HCT116 (cell line): Measurements from ENCODE around the gene MFSD8. TPM values are rescaled to one million over a fixed set of nuclear protein-coding genes. Genes with fewer than 3 reads are reported as not detected.

ENCODE experiments used
- ATAC-seq: fragments of 200-7000 bp; cut with Tn5 transposase; 2 replicates; pipeline ENCODE4 v1.9.1; 2020; ENCODE audit warnings: mild to moderate bottlenecking, moderate library complexity
- BruUV-seq: library from RNA; stranded (reverse); fragments of 400-500 nt; replicated peaks from 2 replicates; lab custom pipeline; 2021; lab: Mats Ljungman, UMichigan
- CTCF ChIA-PET: fragments of 300-600 bp; sonication (Branson Sonifier 250); formaldehyde crosslinking; loops from one replicate; lab custom pipeline; 2021; ENCODE audit warnings: antibody characterized with exemption; lab: Charles Lee
- POLR2A ChIA-PET: fragments of 300-600, 350-600 bp; sonication (Branson Sonifier 250); formaldehyde crosslinking; loops from one replicate; lab custom pipeline; 2021; ENCODE audit warnings: antibody characterized with exemption; lab: Charles Lee
- RAD21 ChIA-PET, 2 experiments: fragments of 300-600 bp; sonication (Branson Sonifier 250); formaldehyde crosslinking; loops; one replicate each; lab custom pipeline; 2023; ENCODE audit warnings: low total read pairs in 2 of 2; ENCODE audit not compliant: uncharacterized antibody in 2 of 2, unreplicated experiment in 2 of 2, low non-redundant PET in 1 of 2; lab: Charles Lee
- DNase-seq: peaks from one replicate; pipeline ENCODE4 v3.0.0-alpha.2; 2010; ENCODE audit warnings: low read depth, low spot score
- H2AFZ ChIP-seq: fragments of 200-600 bp; shearing (Covaris generic), sonication (generic); 2 replicates; pipeline ENCODE4 v1.6.1; 2017; ENCODE audit warnings: low read depth, mixed run types, mixed read lengths, antibody characterized with exemption, low read length; ENCODE audit not compliant: poor library complexity, severe bottlenecking
- H3K27ac ChIP-seq: 2 replicates; pipeline ENCODE4 v1.5.1; 2012; ENCODE audit warnings: low read depth, low read length
- H3K27me3 ChIP-seq: fragments of 200-600 bp; sonication (generic); 2 replicates; pipeline ENCODE4 v1.6.1; 2016; ENCODE audit warnings: mixed run types, low read length, mixed read lengths; ENCODE audit not compliant: insufficient read depth
- H3K36me3 ChIP-seq, 2 experiments: fragments of 200-500 bp in 1 of 2; fragments of 200-600 bp in 1 of 2; sonication (Bioruptor generic) in 1 of 2; sonication (generic) in 1 of 2; 2 replicates each; pipeline versions ENCODE4 v1.5.1 to v1.6.1; 2014 to 2016; ENCODE audit warnings: low read length in 2 of 2, inconsistent platforms in 1 of 2, mixed read lengths in 1 of 2, mixed run types in 1 of 2; ENCODE audit not compliant: insufficient read depth in 2 of 2, control insufficient read depth in 1 of 2
- H3K4me1 ChIP-seq, 2 experiments: fragments of 200-600 bp in 1 of 2; sonication (generic) in 1 of 2; 2 replicates each; pipeline versions ENCODE4 v1.5.1 to v1.6.1; 2012 to 2017; ENCODE audit warnings: low read length in 2 of 2, inconsistent platforms in 1 of 2, mild to moderate bottlenecking in 1 of 2, mixed read lengths in 1 of 2, mixed run types in 1 of 2, moderate library complexity in 1 of 2; ENCODE audit not compliant: insufficient read depth in 2 of 2, control insufficient read depth in 1 of 2
- H3K4me2 ChIP-seq: fragments of 200-600 bp; sonication (generic); 2 replicates; pipeline ENCODE4 v1.6.1; 2017; ENCODE audit warnings: mixed run types, low read length, mixed read lengths
- H3K4me3 ChIP-seq, 2 experiments: fragments of 200-600 bp in 1 of 2; sonication (generic) in 1 of 2; replicated peaks in 1 of 2; 2 replicates each; pipeline ENCODE4 v1.5.1; 2011 to 2016; ENCODE audit warnings: low read length in 2 of 2, control low read depth in 1 of 2, low read depth in 1 of 2, mild to moderate bottlenecking in 1 of 2, mixed read lengths in 1 of 2, mixed run types in 1 of 2
- H3K79me2 ChIP-seq: fragments of 200-600 bp; sonication (generic); 2 replicates; pipeline ENCODE4 v1.6.1; 2017; ENCODE audit warnings: mild to moderate bottlenecking, mixed run types, low read length, moderate library complexity, mixed read lengths; ENCODE audit not compliant: insufficient read depth
- H3K9ac ChIP-seq: fragments of 200-600 bp; sonication (generic); 2 replicates; pipeline ENCODE4 v1.6.1; 2016; ENCODE audit warnings: low read length, mixed read lengths
- H3K9me2 ChIP-seq: fragments of 200-600 bp; sonication (generic), shearing (Covaris generic); 2 replicates; pipeline ENCODE4 v1.6.1; 2017; ENCODE audit warnings: mixed run types, mild to moderate bottlenecking, moderate library complexity; ENCODE audit not compliant: insufficient read depth
- H3K9me3 ChIP-seq, 2 experiments: fragments of 200-500 bp in 1 of 2; fragments of 200-600 bp in 1 of 2; sonication (Bioruptor generic) in 1 of 2; sonication (generic) in 1 of 2; 2 replicates each; pipeline ENCODE4 v1.6.1; 2014 to 2017; ENCODE audit warnings: low read length in 2 of 2, mixed read lengths in 2 of 2, inconsistent platforms in 1 of 2, low read depth in 1 of 2, mild to moderate bottlenecking in 1 of 2, mixed run types in 1 of 2, moderate library complexity in 1 of 2; ENCODE audit not compliant: control insufficient read depth in 1 of 2, insufficient read depth in 1 of 2
- H4K20me1 ChIP-seq: fragments of 200-600 bp; sonication (generic), shearing (Covaris generic); 2 replicates; pipeline ENCODE4 v1.6.1; 2017; ENCODE audit warnings: mixed run types, mild to moderate bottlenecking, moderate library complexity; ENCODE audit not compliant: insufficient read depth
- CEBPB ChIP-seq: IDR thresholded peaks from 2 replicates; pipeline ENCODE4 v1.6.1; 2012; ENCODE audit warnings: low read depth
- CTCF ChIP-seq, 3 experiments: fragments of 200-600 bp in 1 of 3; sonication (generic) in 1 of 3; IDR thresholded peaks in 2 of 3; conservative IDR thresholded peaks in 1 of 3; 2 replicates each; pipeline ENCODE4 v1.5.1; 2012 to 2017; ENCODE audit warnings: low read depth in 2 of 3, low read length in 2 of 3, antibody characterized with exemption in 1 of 3, borderline replicate concordance in 1 of 3, control low read depth in 1 of 3, mild to moderate bottlenecking in 1 of 3, mixed read lengths in 1 of 3, mixed run types in 1 of 3, moderate library complexity in 1 of 3; ENCODE audit not compliant: insufficient read depth in 1 of 3
- ELF1 ChIP-seq: IDR thresholded peaks from 2 replicates; pipeline ENCODE4 v1.6.1; 2012; ENCODE audit warnings: low read depth, borderline replicate concordance
- EZH2 ChIP-seq: fragments of 200-600 bp; sonication (generic); IDR thresholded peaks from 2 replicates; pipeline ENCODE4 v1.6.1; 2017; ENCODE audit warnings: antibody characterized with exemption, mixed run types
- EZH2phosphoT487 ChIP-seq: fragments of 200-600 bp; IDR thresholded peaks from 2 replicates; pipeline ENCODE4 v1.6.1; 2018; ENCODE audit warnings: antibody characterized with exemption, borderline replicate concordance
- JUND ChIP-seq: IDR thresholded peaks from 2 replicates; pipeline ENCODE4 v1.6.1; 2012
- MAX ChIP-seq: IDR thresholded peaks from 2 replicates; pipeline ENCODE4 v1.6.1; 2012
- POLR2A ChIP-seq: IDR thresholded peaks from 2 replicates; pipeline ENCODE4 v1.7.0; 2011; ENCODE audit warnings: borderline replicate concordance; ENCODE audit not compliant: insufficient read depth, insufficient read length; ENCODE audit errors: extremely low read depth
- POLR2AphosphoS5 ChIP-seq: IDR thresholded peaks from 2 replicates; pipeline ENCODE4 v1.6.1; 2011; ENCODE audit warnings: mild to moderate bottlenecking, low read depth, low read length, moderate library complexity
- RAD21 ChIP-seq: IDR thresholded peaks from 2 replicates; pipeline ENCODE4 v1.6.1; 2012; ENCODE audit warnings: low read depth, mild to moderate bottlenecking
- SP1 ChIP-seq: IDR thresholded peaks from 2 replicates; pipeline ENCODE4 v1.6.1; 2012; ENCODE audit warnings: low read depth
- SRF ChIP-seq: IDR thresholded peaks from 2 replicates; pipeline ENCODE4 v1.6.1; 2012; ENCODE audit warnings: low read depth
- TCF7L2 ChIP-seq: IDR thresholded peaks from 2 replicates; pipeline ENCODE4 v1.7.0; 2011; ENCODE audit warnings: borderline replicate concordance, inconsistent platforms; ENCODE audit not compliant: insufficient read depth, insufficient read length; ENCODE audit errors: extremely low read depth
- YY1 ChIP-seq: IDR thresholded peaks from 2 replicates; pipeline ENCODE4 v1.6.1; 2011; ENCODE audit warnings: low read length, low read depth, moderate library complexity, mild to moderate bottlenecking; ENCODE audit not compliant: insufficient replicate concordance; ENCODE audit errors: extremely low read depth
- ZBTB33 ChIP-seq: IDR thresholded peaks from 2 replicates; pipeline ENCODE4 v1.6.1; 2011; ENCODE audit warnings: mild to moderate bottlenecking, low read length, moderate library complexity; ENCODE audit not compliant: insufficient replicate concordance; ENCODE audit errors: extremely low read depth
- ZFX ChIP-seq: fragments of 450-650 bp; IDR thresholded peaks from 2 replicates; pipeline ENCODE4 v1.6.1; 2017
- ZNF274 ChIP-seq: fragments of 200-500 bp; sonication (Bioruptor generic); IDR thresholded peaks from 2 replicates; pipeline ENCODE4 v1.6.1; 2014; ENCODE audit warnings: mild to moderate bottlenecking, low read depth, low read length, inconsistent platforms
- intact Hi-C: fragments of 100-400 bp; cut with micrococcal nuclease; formaldehyde crosslinking; loops from 2 replicates; pipeline ENCODE4 v1.10.0; 2022
- total RNA-seq: library from RNA; stranded (reverse); gene quantifications from one replicate; pipeline ENCODE4 v1.2.1, GENCODE V29; 2021; ENCODE audit not compliant: unreplicated experiment

Gene MFSD8
- total RNA-seq, 1 experiment from 2014 or later = 17.1 TPM

GRCh38 chr4:127875791-127876190 is 89.2 kb downstream of the MFSD8 start:
- Histone ChIP-seq H3K9me3 (no peaks in the 10 kb centered on the region), H3K4me2 (no peak overlapping the region), H3K4me3 (no peak overlapping the region), H3K79me2 (peaks cover 22% of the 10 kb centered on the region), H3K27me3 (no peaks in the 10 kb centered on the region), H3K9ac (no peak overlapping the region), H2AFZ (no peak overlapping the region), H3K27ac (no peak overlapping the region), H4K20me1 (no peaks in the 10 kb centered on the region), H3K9me2 (no peaks in the 10 kb centered on the region), H3K4me1 (peaks cover 3 to 13% of the 10 kb centered on the region in 2 experiments; a peak in 3 of 4 replicates), H3K36me3 (no peaks in the 10 kb centered on the region)
- ChIA-PET CTCF (no interaction called here), RAD21 (no interaction called here), POLR2A (interaction anchor here (1.1 kb wide), 1 partner anchor 93 kb away, joined by 3 read pairs; the partner anchor contains the start of gene HSPA4L)
- no peak for DNase-seq
- no TSS peak for BruUV-seq
- ATAC-seq = no peak
- no peak for TF ChIP-seq ELF1
- no peak for TF ChIP-seq POLR2AphosphoS5
- TF ChIP-seq CEBPB = no peak
- TF ChIP-seq CTCF (IDR thresholded peaks at IDR 0.05 in 2 of 3, conservative IDR thresholded peaks at IDR 0.05 in 1 of 3; ENCODE audit: borderline replicate concordance in 1 of 3, insufficient read depth in 1 of 3, low read depth in 2 of 3, low read length in 2 of 3) = no peak
- TF ChIP-seq ZNF274 = no peak
- no peak for TF ChIP-seq POLR2A
- no peak for TF ChIP-seq SP1
- no peak for TF ChIP-seq RAD21
- no peak for TF ChIP-seq ZFX
- no peak for TF ChIP-seq EZH2phosphoT487
- TF ChIP-seq YY1 = no peak
- TF ChIP-seq JUND = no peak
- no peak for TF ChIP-seq EZH2
- TF ChIP-seq MAX = no peak
- TF ChIP-seq ZBTB33 = no peak
- no peak for TF ChIP-seq TCF7L2
- TF ChIP-seq SRF = no peak
- intact Hi-C loops = no loop called here
